HG03378 (cell line): ENCODE data around the gene PDZD4.

ENCODE experiments used
- ATAC-seq: cut with Tn5 transposase; IDR thresholded peaks from one replicate; pipeline ENCODE4 v1.9.1; 2021; ENCODE audit warnings: mild to moderate bottlenecking, moderate library complexity; ENCODE audit not compliant: unreplicated experiment

The PDZD4 gene

GRCh38 chrX:153792368-153792767 is 38.0 kb downstream of the PDZD4 start:
- ATAC-seq = no peak

DNA sequence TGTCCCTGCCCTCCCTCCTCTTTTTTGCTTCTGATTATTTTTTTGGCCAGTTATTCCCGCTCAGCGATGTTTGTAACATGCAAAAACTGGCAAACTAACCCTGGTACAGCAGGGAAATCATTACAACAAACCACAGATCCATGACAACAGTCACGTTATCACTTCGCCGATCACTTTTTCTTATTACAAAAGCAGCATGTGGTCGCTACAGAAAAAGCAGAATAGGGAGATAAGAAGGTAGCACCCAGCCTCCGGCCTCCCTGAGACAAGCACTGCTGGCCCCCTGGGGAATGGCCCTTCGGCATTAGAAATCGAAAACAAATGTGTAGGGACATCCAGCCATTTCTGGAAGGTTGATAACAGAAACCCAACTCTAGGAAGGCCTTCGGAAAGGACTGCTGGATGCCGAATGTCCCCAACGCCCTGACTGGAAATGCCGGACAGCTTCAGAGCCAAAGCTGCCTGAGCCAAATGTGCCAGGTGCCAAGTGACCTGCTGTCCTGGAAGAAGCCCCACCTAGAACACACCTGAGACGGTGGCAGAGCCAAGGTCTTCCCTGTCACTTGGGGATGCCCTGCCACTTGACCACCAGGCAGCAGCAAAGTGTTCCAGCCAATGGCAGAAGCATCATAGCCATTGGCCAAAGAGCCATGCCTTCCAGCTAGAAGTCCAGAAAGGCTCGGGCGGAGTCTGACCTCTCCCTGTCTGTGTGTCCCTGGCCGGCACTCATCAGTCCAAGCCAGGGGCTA is 39.1 kb downstream of the PDZD4 start:
- no peak for ATAC-seq

- no peak for ATAC-seq
These were observed 40.7 kb downstream of the PDZD4 start for GRCh38 chrX:153789654-153790053.

DNA sequence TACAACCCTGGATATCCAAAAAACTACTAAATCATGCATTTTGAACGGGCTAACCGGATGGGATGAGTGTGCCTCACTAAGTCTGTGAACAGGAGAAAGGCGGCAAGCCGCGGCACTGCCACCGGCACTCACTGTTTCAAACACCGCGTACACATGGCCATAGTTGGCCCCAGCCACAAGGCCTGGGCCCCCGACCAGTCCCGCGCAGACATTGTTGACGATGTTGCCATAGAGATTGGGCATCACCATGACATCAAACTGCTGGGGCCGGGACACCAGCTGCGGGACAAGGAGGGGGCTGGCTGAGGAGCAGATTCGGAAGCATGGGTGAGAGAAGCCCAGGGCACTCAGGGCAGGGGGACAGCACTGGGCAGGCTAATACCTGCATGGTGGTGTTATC is 43.7 kb downstream of the PDZD4 start:
- no peak for ATAC-seq

- no peak for ATAC-seq
These were observed 45.9 kb downstream of the PDZD4 start for GRCh38 chrX:153784325-153784967.

- ATAC-seq = no peak
These were observed 46.8 kb downstream of the PDZD4 start for GRCh38 chrX:153783378-153784013.

GRCh38 chrX:153782871-153783270 is 47.5 kb downstream of the PDZD4 start:
- no peak for ATAC-seq

GRCh38 chrX:153782313-153782712 is 48.0 kb downstream of the PDZD4 start:
- ATAC-seq = no peak

GRCh38 chrX:153781428-153782047 is 48.8 kb downstream of the PDZD4 start:
- no peak for ATAC-seq

DNA sequence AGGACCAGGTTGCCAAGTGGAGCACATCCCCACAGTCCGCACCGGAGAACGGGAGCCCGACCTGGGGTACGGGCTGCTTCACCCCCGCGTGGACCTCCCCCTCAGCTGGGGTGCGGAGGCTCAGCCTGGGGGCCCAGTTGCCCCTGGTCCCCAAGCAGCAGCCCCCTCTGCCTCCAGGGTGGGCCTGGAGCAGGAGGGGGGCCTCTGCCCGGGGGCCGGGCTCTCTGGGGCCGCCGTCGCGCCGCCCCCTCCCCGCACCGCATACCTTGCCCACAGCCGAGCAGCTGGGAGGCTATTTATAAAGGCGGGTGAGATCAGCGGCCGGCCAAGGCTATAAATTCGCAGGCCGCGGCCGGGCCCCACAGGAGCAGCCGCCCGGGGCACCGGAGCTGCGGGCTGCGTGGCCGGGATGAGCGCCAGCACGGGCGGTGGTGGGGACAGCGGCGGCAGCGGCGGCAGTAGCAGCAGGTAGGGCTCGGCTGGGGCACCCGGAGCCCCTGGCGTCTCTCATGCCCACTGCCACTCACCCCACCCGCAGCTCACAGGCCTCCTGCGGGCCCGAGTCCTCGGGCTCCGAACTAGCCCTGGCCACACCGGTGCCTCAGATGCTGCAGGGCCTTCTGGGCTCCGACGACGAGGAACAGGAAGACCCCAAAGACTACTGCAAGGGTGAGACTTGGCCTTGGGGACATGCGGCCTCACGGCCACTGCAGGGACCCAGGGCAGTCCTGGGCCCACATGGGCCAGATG is 49.5 kb downstream of the PDZD4 start, which contains the start of gene SRPK3:
SRPK3 (plus strand) TSS at position 364 of the 750 bp plus-strand sequence; CDS start at position 410, 46 bp downstream.
- ATAC-seq = no peak

DNA sequence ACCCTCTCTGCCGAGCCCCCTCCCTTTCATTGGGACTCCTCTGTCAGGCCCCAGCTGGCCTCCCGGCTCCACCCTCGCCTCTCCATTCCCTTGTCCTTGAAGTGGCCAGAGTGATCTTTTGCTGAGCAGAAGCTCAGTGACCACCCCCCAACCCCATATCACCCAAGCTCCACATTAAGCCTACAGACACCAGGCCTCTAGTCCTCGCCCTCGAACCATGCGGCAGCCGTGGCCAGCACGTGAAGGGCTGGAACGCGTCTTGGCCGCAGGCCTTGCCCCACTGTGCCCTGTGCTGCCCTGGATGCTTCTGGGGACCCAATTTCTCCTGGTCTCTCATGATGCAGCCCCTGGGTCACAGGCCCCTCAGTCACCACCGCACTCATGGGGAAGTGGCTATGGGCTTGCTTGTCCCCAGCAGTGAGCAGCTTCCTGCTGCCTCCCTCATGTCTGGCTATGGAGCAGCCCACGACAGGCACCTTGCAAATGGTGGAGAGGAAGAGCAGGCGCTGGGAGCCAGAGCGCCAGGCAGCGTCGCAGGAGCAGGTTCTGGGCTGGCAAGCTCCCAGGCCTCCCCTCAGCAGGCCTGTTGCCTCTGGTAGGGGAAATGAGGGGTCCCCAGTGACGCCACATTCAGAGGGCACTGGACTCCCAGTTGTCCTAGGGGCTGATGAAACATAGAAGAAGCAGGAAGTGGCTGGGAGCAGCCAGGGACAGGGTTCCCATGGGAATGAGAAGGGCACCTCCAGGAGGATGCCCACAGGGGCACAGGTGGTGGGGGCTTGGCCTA is 50.3 kb downstream of the PDZD4 start:
- ATAC-seq = no peak

GRCh38 chrX:153778684-153779101 is 51.7 kb downstream of the PDZD4 start:
- no peak for ATAC-seq

- ATAC-seq = no peak
These were observed 52.2 kb downstream of the PDZD4 start for GRCh38 chrX:153778181-153778580.

GRCh38 chrX:153777261-153778090 is 52.9 kb downstream of the PDZD4 start:
- ATAC-seq = no peak

DNA sequence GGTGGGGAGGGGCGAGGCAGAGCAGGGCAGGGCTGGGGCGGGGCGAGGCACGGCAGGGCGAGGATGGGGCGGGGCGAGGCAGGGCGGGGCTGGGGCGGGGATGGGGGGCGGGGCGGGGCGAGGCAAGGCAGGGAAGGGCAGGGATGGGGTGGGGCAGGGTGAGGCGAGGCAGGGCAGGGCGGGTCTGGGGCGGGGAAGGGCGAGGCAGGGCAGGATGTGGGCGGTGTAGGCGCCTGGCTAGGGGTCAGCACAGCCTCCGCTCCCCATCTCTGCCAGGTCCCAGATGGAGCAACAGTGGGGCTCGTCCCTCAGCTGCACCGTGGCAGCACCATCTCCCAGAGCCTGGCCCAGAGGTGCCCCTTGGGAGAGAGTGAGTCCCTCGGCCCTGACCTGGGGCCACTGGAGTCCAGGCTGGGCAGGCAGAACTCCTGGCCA is 53.7 kb downstream of the PDZD4 start:
- no peak for ATAC-seq

- no peak for ATAC-seq
These were observed 54.2 kb downstream of the PDZD4 start for GRCh38 chrX:153776120-153776599.

DNA sequence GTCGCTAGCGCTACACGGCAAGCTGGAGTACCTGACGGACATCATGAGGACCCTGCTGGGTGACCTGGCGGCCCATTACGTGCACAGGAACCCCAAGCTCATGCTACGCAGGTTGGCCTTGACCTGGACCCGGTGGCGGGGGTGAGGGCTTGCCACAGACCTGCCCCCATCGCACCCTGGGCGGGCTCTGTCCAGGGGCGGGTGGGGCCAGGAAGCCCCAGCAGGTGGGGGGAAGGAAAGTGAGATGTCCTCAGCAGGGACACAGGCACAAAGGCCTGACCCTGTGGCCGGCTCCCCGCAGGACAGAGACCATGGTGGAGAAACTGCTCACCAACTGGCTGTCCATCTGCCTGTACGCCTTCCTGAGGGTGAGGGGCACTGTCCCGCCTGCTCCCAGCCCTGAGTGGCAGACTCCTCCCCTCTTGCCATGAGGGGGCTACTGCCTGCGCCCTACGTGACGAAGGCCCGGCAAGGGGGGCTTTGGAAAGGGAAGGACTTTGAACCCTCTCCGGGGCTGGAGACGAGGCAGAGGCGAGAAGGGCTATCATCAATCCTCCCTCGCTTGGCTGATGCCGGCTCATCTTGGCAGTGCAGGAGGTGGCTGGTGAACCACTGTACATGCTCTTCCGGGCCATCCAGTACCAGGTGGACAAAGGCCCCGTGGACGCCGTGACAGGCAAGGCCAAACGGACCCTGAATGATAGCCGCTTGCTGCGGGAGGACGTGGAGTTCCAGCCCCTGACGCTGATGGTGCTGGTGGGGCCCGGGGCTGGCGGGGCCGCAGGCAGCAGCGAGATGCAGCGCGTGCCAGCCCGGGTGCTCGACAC is 54.8 kb downstream of the PDZD4 start:
- ATAC-seq = no peak
